HG03159 (cell line): ENCODE results near the gene RNASE7.

ENCODE experiments used
- ATAC-seq: cut with Tn5 transposase; IDR thresholded peaks from one replicate; pipeline ENCODE4 v1.9.1; 2021; ENCODE audit warnings: mild to moderate bottlenecking, moderate library complexity; ENCODE audit not compliant: unreplicated experiment

The RNASE7 gene

GRCh38 chr14:21042918-21043317 lies 756 bp downstream of the RNASE7 start:
- ATAC-seq = no peak

GRCh38 chr14:21043387-21043973 lies 1.3 kb downstream of the RNASE7 start:
- no peak for ATAC-seq

- no peak for ATAC-seq
Observed at GRCh38 chr14:21043974-21044618, 1.9 kb downstream of the RNASE7 start.

- ATAC-seq = no peak
Observed at GRCh38 chr14:21047378-21047781, 5.2 kb downstream of the RNASE7 start.

- no peak for ATAC-seq
Observed at GRCh38 chr14:21048638-21049037, 6.5 kb downstream of the RNASE7 start.

GRCh38 chr14:21049271-21049673 lies 7.1 kb downstream of the RNASE7 start:
- ATAC-seq = no peak

- no peak for ATAC-seq
Observed at GRCh38 chr14:21050597-21050996, 8.4 kb downstream of the RNASE7 start.

GRCh38 chr14:21053184-21054122 lies 11.3 kb downstream of the RNASE7 start:
- ATAC-seq = no peak

GRCh38 chr14:21054123-21054767 lies 12.1 kb downstream of the RNASE7 start:
- no peak for ATAC-seq

- no peak for ATAC-seq
Observed at GRCh38 chr14:21054768-21055145, 12.6 kb downstream of the RNASE7 start.

GRCh38 chr14:21055432-21056117 lies 13.4 kb downstream of the RNASE7 start:
- no peak for ATAC-seq

- ATAC-seq = no peak
Observed at GRCh38 chr14:21056520-21057163, 14.5 kb downstream of the RNASE7 start.

GRCh38 chr14:21057803-21058675 lies 15.9 kb downstream of the RNASE7 start, which contains the start of gene RNASE8:
RNASE8 (plus strand) TSS chr14:21057822; CDS start chr14:21057893, 71 bp downstream.
- no peak for ATAC-seq

- ATAC-seq = no peak
Observed at GRCh38 chr14:21058903-21059302, 16.7 kb downstream of the RNASE7 start.

GRCh38 chr14:21059842-21060613 lies 17.9 kb downstream of the RNASE7 start:
- no peak for ATAC-seq

GRCh38 chr14:21060614-21061346 lies 18.6 kb downstream of the RNASE7 start:
- no peak for ATAC-seq

- ATAC-seq = no peak
Observed at GRCh38 chr14:21061347-21061668, 19.1 kb downstream of the RNASE7 start.

GRCh38 chr14:21063479-21063878 lies 21.3 kb downstream of the RNASE7 start:
- ATAC-seq = no peak
